A549 (cell line): ENCODE data around the gene GHRHR. TPM values are rescaled to one million over a fixed set of nuclear protein-coding genes. Genes with fewer than 3 reads are reported as not detected.

Experiments
- ATAC-seq, 2 experiments: fragments of 200-7000 bp in 1 of 2; fragments of >200 bp in 1 of 2; cut with Nextera tagmentation in 1 of 2; cut with Tn5 transposase in 1 of 2; 3 replicates each; pipeline versions ENCODE4 v1.8.0 to v1.9.1; 2018 to 2020; ENCODE audit warnings: mild to moderate bottlenecking in 1 of 2, moderate library complexity in 1 of 2
- CTCF ChIA-PET: fragments of 300-600 bp; sonication (Branson Sonifier 250); formaldehyde crosslinking; extraction: SDS; loops from one replicate; lab custom pipeline; 2021; ENCODE audit warnings: antibody characterized with exemption, inconsistent platforms; lab: Yijun Ruan, JAX
- POLR2A ChIA-PET: fragments of 350-600 bp; formaldehyde crosslinking; extraction: SDS; loops from one replicate; lab custom pipeline; 2021; ENCODE audit warnings: antibody characterized with exemption, inconsistent platforms; lab: Yijun Ruan, JAX
- DNase-seq, 2 experiments: peaks; one replicate each; pipeline versions ENCODE4 v3.0.0 to v3.0.0-alpha.2; 2011 to 2016; ENCODE audit warnings: low read depth in 1 of 2, low spot score in 1 of 2
- FAIRE-seq: peaks from 2 replicates; lab custom pipeline; 2011; peaks lifted over from hg19 to GRCh38; lab: Jason Lieb, UNC
- H3K27ac ChIP-seq, 2 experiments: fragments of >200 bp; sonication (Bioruptor Twin); formaldehyde crosslinking; 3 replicates each; pipeline ENCODE4 v1.5.1; 2016 to 2017
- H3K4me1 ChIP-seq: fragments of >200 bp; sonication (Bioruptor Twin); formaldehyde crosslinking; 3 replicates; pipeline ENCODE4 v1.6.1; 2016
- H3K4me2 ChIP-seq: fragments of >200 bp; sonication (Bioruptor Twin); formaldehyde crosslinking; 3 replicates; pipeline ENCODE4 v1.6.1; 2016
- H3K4me3 ChIP-seq: fragments of >200 bp; sonication (Bioruptor Twin); formaldehyde crosslinking; 3 replicates; pipeline ENCODE4 v1.5.1; 2016
- H3K9me3 ChIP-seq: fragments of >200 bp; sonication (Bioruptor Twin); formaldehyde crosslinking; 3 replicates; pipeline ENCODE4 v1.6.1; 2016
- ATOH8 ChIP-seq: fragments of 250-450 bp; sonication (Bioruptor Pico); IDR thresholded peaks from 2 replicates; pipeline ENCODE4 v1.5.0; 2020; ENCODE audit warnings: low read depth, mild to moderate bottlenecking, moderate library complexity
- CEBPB ChIP-seq, 2 experiments: fragments of >200 bp in 1 of 2; sonication (Bioruptor Twin) in 1 of 2; formaldehyde crosslinking in 1 of 2; IDR thresholded peaks; 2 replicates each; pipeline ENCODE4 v1.6.1; 2012 to 2016
- EHF ChIP-seq: fragments of 250-450 bp; sonication (Bioruptor Pico); IDR thresholded peaks from 2 replicates; pipeline ENCODE4 v1.5.0; 2020; ENCODE audit warnings: mild to moderate bottlenecking
- EHMT2 ChIP-seq: fragments of 200-600 bp; sonication (generic); IDR thresholded peaks from 2 replicates; pipeline ENCODE4 v1.6.1; 2016; ENCODE audit warnings: antibody characterized with exemption, low read depth, mild to moderate bottlenecking, moderate library complexity
- FOSL2 ChIP-seq, 2 experiments: fragments of 450-650 bp in 1 of 2; fragments of >200 bp in 1 of 2; sonication (Bioruptor Twin) in 1 of 2; formaldehyde crosslinking; IDR thresholded peaks; 2 replicates each; pipeline versions ENCODE4 v1.5.0 to v1.6.1; 2016 to 2020; ENCODE audit warnings: mild to moderate bottlenecking in 1 of 2, moderate library complexity in 1 of 2
- GATA3 ChIP-seq: IDR thresholded peaks from 2 replicates; pipeline ENCODE4 v1.6.1; 2012; ENCODE audit warnings: borderline replicate concordance
- HDAC2 ChIP-seq: fragments of 200-600 bp; sonication (generic); IDR thresholded peaks from 2 replicates; pipeline ENCODE4 v1.6.1; 2016
- HEYL ChIP-seq: fragments of 250-450 bp; sonication (Bioruptor Pico); IDR thresholded peaks from 2 replicates; pipeline ENCODE4 v1.8.0; 2021; ENCODE audit warnings: mild to moderate bottlenecking, moderate library complexity
- HOXB13 ChIP-seq: fragments of 250-450 bp; sonication (Bioruptor Pico); IDR thresholded peaks from 2 replicates; pipeline ENCODE4 v1.5.0; 2020; ENCODE audit warnings: low read depth, mild to moderate bottlenecking, moderate library complexity
- HOXB5 ChIP-seq: fragments of 250-450 bp; sonication (Bioruptor Pico); IDR thresholded peaks from 2 replicates; pipeline ENCODE4 v1.5.0; 2020; ENCODE audit warnings: mild to moderate bottlenecking, moderate library complexity
- JUN ChIP-seq, 2 experiments: fragments of >200 bp; sonication (Bioruptor Twin); formaldehyde crosslinking; IDR thresholded peaks; 2 replicates in 1 of 2; 3 replicates in 1 of 2; pipeline ENCODE4 v1.6.1; 2016 to 2017
- KDM1A ChIP-seq: fragments of 200-600 bp; sonication (generic); IDR thresholded peaks from 2 replicates; pipeline ENCODE4 v1.6.1; 2016; ENCODE audit warnings: low read depth, mild to moderate bottlenecking
- KDM5A ChIP-seq: fragments of 200-600 bp; sonication (generic); IDR thresholded peaks from 2 replicates; pipeline ENCODE4 v1.6.1; 2016; ENCODE audit warnings: antibody characterized with exemption, mild to moderate bottlenecking
- MYC ChIP-seq: IDR thresholded peaks from 2 replicates; pipeline ENCODE4 v1.6.1; 2012; ENCODE audit warnings: mild to moderate bottlenecking, inconsistent platforms, low read length, improper control_type of control experiment, borderline replicate concordance
- PHF8 ChIP-seq: fragments of 200-600 bp; sonication (generic); IDR thresholded peaks from 2 replicates; pipeline ENCODE4 v1.6.1; 2016; ENCODE audit warnings: low read depth, mild to moderate bottlenecking, antibody characterized with exemption, moderate library complexity, borderline replicate concordance
- POLR2AphosphoS2 ChIP-seq: conservative IDR thresholded peaks from 2 replicates; pipeline ENCODE4 v1.6.1; 2012; ENCODE audit warnings: low read length, improper control_type of control experiment, inconsistent platforms
- RAD21 ChIP-seq, 2 experiments: fragments of >200 bp in 1 of 2; sonication (Bioruptor Twin) in 1 of 2; formaldehyde crosslinking in 1 of 2; IDR thresholded peaks in 1 of 2; conservative IDR thresholded peaks in 1 of 2; 2 replicates in 1 of 2; 3 replicates in 1 of 2; pipeline ENCODE4 v1.6.1; 2012 to 2018; ENCODE audit warnings: inconsistent platforms in 1 of 2
- RFX5 ChIP-seq: fragments of 450-650 bp; IDR thresholded peaks from 2 replicates; pipeline ENCODE4 v1.7.1; 2014; ENCODE audit warnings: antibody characterized with exemption, mild to moderate bottlenecking, moderate library complexity
- SMC3 ChIP-seq: fragments of >200 bp; sonication (Bioruptor Twin); formaldehyde crosslinking; IDR thresholded peaks from 3 replicates; pipeline ENCODE4 v1.6.1; 2018; ENCODE audit warnings: inconsistent platforms
- SREBF2 ChIP-seq: fragments of 450-650 bp; IDR thresholded peaks from 2 replicates; pipeline ENCODE4 v1.6.1; 2014; ENCODE audit warnings: mild to moderate bottlenecking, moderate library complexity
- TFCP2L1 ChIP-seq: fragments of 250-450 bp; sonication (Bioruptor Pico); IDR thresholded peaks from 2 replicates; pipeline ENCODE4 v1.5.0; 2021; ENCODE audit warnings: mild to moderate bottlenecking
- TP53 ChIP-seq: fragments of 250-450 bp; sonication (Bioruptor Pico); IDR thresholded peaks from 2 replicates; pipeline ENCODE4 v1.5.0; 2021; ENCODE audit warnings: mild to moderate bottlenecking, moderate library complexity
- ZC3H11A ChIP-seq: fragments of 450-650 bp; IDR thresholded peaks from 2 replicates; pipeline ENCODE4 v1.6.1; 2014; ENCODE audit warnings: antibody characterized with exemption, mild to moderate bottlenecking
- ZFP36 ChIP-seq: fragments of 450-650 bp; IDR thresholded peaks from 2 replicates; pipeline ENCODE4 v1.6.1; 2014; ENCODE audit warnings: borderline replicate concordance; ENCODE audit not compliant: partially characterized antibody
- WGBS: methylation state at CpG from one replicate; pipeline ENCODE4 v1.1.6; 2017; ENCODE audit errors: missing lambda C conversion rate; 5-methylcytosine and 5-hydroxymethylcytosine counted together
- polyA plus RNA-seq, 4 experiments: library from polyadenylated mRNA; depleted of rRNA in 3 of 4; stranded (reverse); fragments of >200 nt; fragmentation: RNase III in 1 of 4; extraction: RNeasy Plus Mini Kit Qiagen cat#74134 plus additional on column Dnase treatment in 1 of 4; gene quantifications; 2 replicates in 3 of 4; 3 replicates in 1 of 4; pipeline ENCODE4 v1.2.3, GENCODE V29; 2011 to 2017
- TF ChIP-seq, protein P1 (sequence below): fragments of 200-600 bp; sonication (generic); IDR thresholded peaks from 2 replicates; pipeline ENCODE4 v1.6.1; 2016; ENCODE audit warnings: antibody characterized with exemption, mild to moderate bottlenecking, moderate library complexity
- TF ChIP-seq, protein P2 (sequence below): fragments of 150-350 bp; IDR thresholded peaks from 2 replicates; pipeline ENCODE4 v1.6.1; 2014; ENCODE audit warnings: low read depth, mild to moderate bottlenecking, low read length
- TF ChIP-seq, protein P3 (sequence below): IDR thresholded peaks from 2 replicates; pipeline ENCODE4 v1.6.1; 2012

Gene GHRHR
- polyA plus RNA-seq, 2 of the 4 experiments (the other 2 are of a cell fraction), result not detected

GRCh38 chr7:30977896-30978564 lies 14.3 kb downstream of the GHRHR start (continued):
- TF ChIP-seq, protein P1, sequence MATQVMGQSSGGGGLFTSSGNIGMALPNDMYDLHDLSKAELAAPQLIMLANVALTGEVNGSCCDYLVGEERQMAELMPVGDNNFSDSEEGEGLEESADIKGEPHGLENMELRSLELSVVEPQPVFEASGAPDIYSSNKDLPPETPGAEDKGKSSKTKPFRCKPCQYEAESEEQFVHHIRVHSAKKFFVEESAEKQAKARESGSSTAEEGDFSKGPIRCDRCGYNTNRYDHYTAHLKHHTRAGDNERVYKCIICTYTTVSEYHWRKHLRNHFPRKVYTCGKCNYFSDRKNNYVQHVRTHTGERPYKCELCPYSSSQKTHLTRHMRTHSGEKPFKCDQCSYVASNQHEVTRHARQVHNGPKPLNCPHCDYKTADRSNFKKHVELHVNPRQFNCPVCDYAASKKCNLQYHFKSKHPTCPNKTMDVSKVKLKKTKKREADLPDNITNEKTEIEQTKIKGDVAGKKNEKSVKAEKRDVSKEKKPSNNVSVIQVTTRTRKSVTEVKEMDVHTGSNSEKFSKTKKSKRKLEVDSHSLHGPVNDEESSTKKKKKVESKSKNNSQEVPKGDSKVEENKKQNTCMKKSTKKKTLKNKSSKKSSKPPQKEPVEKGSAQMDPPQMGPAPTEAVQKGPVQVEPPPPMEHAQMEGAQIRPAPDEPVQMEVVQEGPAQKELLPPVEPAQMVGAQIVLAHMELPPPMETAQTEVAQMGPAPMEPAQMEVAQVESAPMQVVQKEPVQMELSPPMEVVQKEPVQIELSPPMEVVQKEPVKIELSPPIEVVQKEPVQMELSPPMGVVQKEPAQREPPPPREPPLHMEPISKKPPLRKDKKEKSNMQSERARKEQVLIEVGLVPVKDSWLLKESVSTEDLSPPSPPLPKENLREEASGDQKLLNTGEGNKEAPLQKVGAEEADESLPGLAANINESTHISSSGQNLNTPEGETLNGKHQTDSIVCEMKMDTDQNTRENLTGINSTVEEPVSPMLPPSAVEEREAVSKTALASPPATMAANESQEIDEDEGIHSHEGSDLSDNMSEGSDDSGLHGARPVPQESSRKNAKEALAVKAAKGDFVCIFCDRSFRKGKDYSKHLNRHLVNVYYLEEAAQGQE, result no peak
- TF ChIP-seq POLR2AphosphoS2 (no peak), PHF8 (no peak), EHF (CRISPR knock-in tag) (no peak), RFX5 (no peak), TFCP2L1 (CRISPR knock-in tag) (no peak), JUN (IDR thresholded peaks at IDR 0.05) (no peak), HEYL (CRISPR knock-in tag) (no peak), RAD21 (conservative IDR thresholded peaks at IDR 0.05 in 1 of 2, IDR thresholded peaks at IDR 0.05 in 1 of 2) (peak; percentile 63 to 68), CEBPB (IDR thresholded peaks at IDR 0.05) (no peak), ZFP36 (no peak)

- no peak for TF ChIP-seq GATA3
- TF ChIP-seq, protein P2, sequence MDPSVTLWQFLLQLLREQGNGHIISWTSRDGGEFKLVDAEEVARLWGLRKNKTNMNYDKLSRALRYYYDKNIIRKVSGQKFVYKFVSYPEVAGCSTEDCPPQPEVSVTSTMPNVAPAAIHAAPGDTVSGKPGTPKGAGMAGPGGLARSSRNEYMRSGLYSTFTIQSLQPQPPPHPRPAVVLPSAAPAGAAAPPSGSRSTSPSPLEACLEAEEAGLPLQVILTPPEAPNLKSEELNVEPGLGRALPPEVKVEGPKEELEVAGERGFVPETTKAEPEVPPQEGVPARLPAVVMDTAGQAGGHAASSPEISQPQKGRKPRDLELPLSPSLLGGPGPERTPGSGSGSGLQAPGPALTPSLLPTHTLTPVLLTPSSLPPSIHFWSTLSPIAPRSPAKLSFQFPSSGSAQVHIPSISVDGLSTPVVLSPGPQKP, result no peak
- no peak for TF ChIP-seq MYC
- no peak for TF ChIP-seq HOXB5 (CRISPR knock-in tag)
- no peak for TF ChIP-seq TP53 (CRISPR knock-in tag)
- no peak for TF ChIP-seq SREBF2
- TF ChIP-seq, protein P3, sequence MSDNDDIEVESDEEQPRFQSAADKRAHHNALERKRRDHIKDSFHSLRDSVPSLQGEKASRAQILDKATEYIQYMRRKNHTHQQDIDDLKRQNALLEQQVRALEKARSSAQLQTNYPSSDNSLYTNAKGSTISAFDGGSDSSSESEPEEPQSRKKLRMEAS, result no peak
- no peak for TF ChIP-seq HOXB13 (CRISPR knock-in tag)
- no peak for TF ChIP-seq EHF (CRISPR knock-in tag)
- TF ChIP-seq HDAC2, result no peak
- no peak for FAIRE-seq
- 41% methylated on average over 11 of the region's 11 CpGs for WGBS
- ATAC-seq, result no peak
- Histone ChIP-seq H3K27ac (no peak overlapping the region), H3K4me1 (0 out of 3 replicates have a peak, but pooled peaks cover 5% of the 10 kb centered on the region), H3K4me3 (no peak overlapping the region), H3K9me3 (no peaks in the 10 kb centered on the region), H3K4me2 (no peak overlapping the region)
- DNase-seq, result no peak
- POLR2A ChIA-PET, result interaction anchor here (0.7 kb wide), 1 partner anchor 937 kb away, joined by 5 read pairs; no protein-coding TSS in a partner anchor
- CTCF ChIA-PET, result interaction anchor here (0.8 to 4.3 kb wide), 11 partner anchors 10 to 180 kb away, joined by 3 to 29 read pairs (median 5); no protein-coding TSS in a partner anchor
Measured at GRCh38 chr7:30979027-30979426, 15.3 kb downstream of the GHRHR start.

- H3K4me1 ChIP-seq, result no peaks in the 10 kb centered on the region
- H3K27ac ChIP-seq, result no peak overlapping the region
- CTCF ChIA-PET, result interaction anchor here (0.7 to 8.1 kb wide), 5 partner anchors 42 to 181 kb away, joined by 3 to 319 read pairs (median 5); no protein-coding TSS in a partner anchor
- TF ChIP-seq KDM1A, result no peak
- no peak for TF ChIP-seq EHMT2
- TF ChIP-seq FOSL2 (IDR thresholded peaks at IDR 0.05), result no peak
- no peak for TF ChIP-seq FOSL2 (CRISPR knock-in tag; IDR thresholded peaks at IDR 0.05)
- TF ChIP-seq POLR2AphosphoS2, result no peak
- TF ChIP-seq, protein P3, result no peak
- TF ChIP-seq, protein P2, result no peak
- no peak for TF ChIP-seq KDM5A
- TF ChIP-seq ZC3H11A, result no peak
- TF ChIP-seq SMC3, result no peak
- TF ChIP-seq ATOH8 (CRISPR knock-in tag), result no peak
- TF ChIP-seq, all 56 proteins: peak for 0
- Histone ChIP-seq H3K9me3 (no peaks in the 10 kb centered on the region), H3K4me2 (no peak overlapping the region), H3K4me3 (no peak overlapping the region)
- DNase-seq (no peak), ATAC-seq (no peak), FAIRE-seq (no peak)
- POLR2A ChIA-PET, result no interaction called here
- WGBS, result 2% methylated on average over 4 of the region's 7 CpGs
Measured at GRCh38 chr7:30980194-30980593, 16.4 kb downstream of the GHRHR start.
